NOMO-1 treated with dmso at 0.1 percent for 144 hours (cell line): ENCODE measurements around the gene KRTAP3-3.
"Not testable (repeated sequence)": the region's sequence is repeated elsewhere in the genome, so short reads cannot be mapped to it uniquely, and the experiment has no call there.

Experiments
- DNase-seq: peaks from one replicate; lab custom pipeline; 2025; ENCODE audit not compliant: unreplicated experiment; lab: John Stamatoyannopoulos, UW

The KRTAP3-3 gene

GRCh38 chr17:41008811-41009210 lies 14.8 kb upstream of the KRTAP3-3 start, which contains the start of gene KRTAP3-1:
Gene KRTAP3-1 (minus strand): TSS chr17:41009128. CDS start chr17:41009074, 54 bp downstream.
- no peak for DNase-seq

GRCh38 chr17:41004397-41004796 lies 10.4 kb upstream of the KRTAP3-3 start:
- no peak for DNase-seq

GRCh38 chr17:41003926-41004325 lies 10.0 kb upstream of the KRTAP3-3 start:
- no peak for DNase-seq

GRCh38 chr17:41002814-41003213 lies 8.8 kb upstream of the KRTAP3-3 start:
- DNase-seq = no peak

GRCh38 chr17:41001795-41002194 lies 7.8 kb upstream of the KRTAP3-3 start:
- no peak for DNase-seq

GRCh38 chr17:40999563-40999962 lies 5.6 kb upstream of the KRTAP3-3 start, which contains the start of gene KRTAP3-2:
Gene KRTAP3-2 (minus strand): TSS chr17:40999906. CDS start chr17:40999853, 53 bp downstream.
- DNase-seq = not testable (repeated sequence)

GRCh38 chr17:40997361-40997760 lies 3.4 kb upstream of the KRTAP3-3 start:
- DNase-seq = no peak

- DNase-seq = no peak
Observed at GRCh38 chr17:40996829-40997228, 2.9 kb upstream of the KRTAP3-3 start.

GRCh38 chr17:40995116-40995515 lies 1.2 kb upstream of the KRTAP3-3 start:
- no peak for DNase-seq

GRCh38 chr17:40993084-40993483 lies 880 bp downstream of the KRTAP3-3 start:
- no peak for DNase-seq

GRCh38 chr17:40992666-40993065 lies 1.3 kb downstream of the KRTAP3-3 start:
- DNase-seq = no peak

GRCh38 chr17:40986920-40987319 lies 7.0 kb downstream of the KRTAP3-3 start:
- DNase-seq = no peak

- no peak for DNase-seq
Observed at GRCh38 chr17:40984226-40984625, 9.7 kb downstream of the KRTAP3-3 start, which contains the start of gene KRT40. Gene KRT40 (minus strand): TSS chr17:40984326. CDS start chr17:40984273, 53 bp downstream.

- no peak for DNase-seq
Observed at GRCh38 chr17:40981115-40981514, 12.8 kb downstream of the KRTAP3-3 start.

GRCh38 chr17:40980596-40980995 lies 13.4 kb downstream of the KRTAP3-3 start:
- no peak for DNase-seq

GRCh38 chr17:40980117-40980516 lies 13.8 kb downstream of the KRTAP3-3 start:
- DNase-seq = no peak

- no peak for DNase-seq
Observed at GRCh38 chr17:40978575-40979151, 15.3 kb downstream of the KRTAP3-3 start.

GRCh38 chr17:40975516-40975915 lies 18.4 kb downstream of the KRTAP3-3 start:
- DNase-seq = no peak

- DNase-seq = no peak
Observed at GRCh38 chr17:40974366-40974765, 19.6 kb downstream of the KRTAP3-3 start.

GRCh38 chr17:40967582-40967981 lies 26.4 kb downstream of the KRTAP3-3 start:
- DNase-seq = no peak

GRCh38 chr17:40966848-40967247 lies 27.1 kb downstream of the KRTAP3-3 start, which contains the start of gene KRT39:
Gene KRT39 (minus strand): TSS chr17:40966948. CDS start chr17:40966856, 92 bp downstream.
- no peak for DNase-seq

- DNase-seq = no peak
Observed at GRCh38 chr17:40963838-40964237, 30.1 kb downstream of the KRTAP3-3 start.

- DNase-seq = no peak
Observed at GRCh38 chr17:40962059-40962561, 31.9 kb downstream of the KRTAP3-3 start.
